HCT116 (cell line): ENCODE measurements around the gene KLHL17. TPM values are rescaled to one million over a fixed set of nuclear protein-coding genes. Genes with fewer than 3 reads are reported as not detected.

Source experiments
- ATAC-seq: fragments of 200-7000 bp; cut with Tn5 transposase; 2 replicates; pipeline ENCODE4 v1.9.1; 2020; ENCODE audit warnings: mild to moderate bottlenecking, moderate library complexity
- BruUV-seq: library from RNA; stranded (reverse); fragments of 400-500 nt; replicated peaks from 2 replicates; lab custom pipeline; 2021; lab: Mats Ljungman, UMichigan
- CTCF ChIA-PET: fragments of 300-600 bp; sonication (Branson Sonifier 250); formaldehyde crosslinking; loops from one replicate; lab custom pipeline; 2021; ENCODE audit warnings: antibody characterized with exemption; lab: Charles Lee
- POLR2A ChIA-PET: fragments of 300-600, 350-600 bp; sonication (Branson Sonifier 250); formaldehyde crosslinking; loops from one replicate; lab custom pipeline; 2021; ENCODE audit warnings: antibody characterized with exemption; lab: Charles Lee
- RAD21 ChIA-PET, 2 experiments: fragments of 300-600 bp; sonication (Branson Sonifier 250); formaldehyde crosslinking; loops; one replicate each; lab custom pipeline; 2023; ENCODE audit warnings: low total read pairs in 2 of 2; ENCODE audit not compliant: uncharacterized antibody in 2 of 2, unreplicated experiment in 2 of 2, low non-redundant PET in 1 of 2; lab: Charles Lee
- DNase-seq: peaks from one replicate; pipeline ENCODE4 v3.0.0-alpha.2; 2010; ENCODE audit warnings: low read depth, low spot score
- H2AFZ ChIP-seq: fragments of 200-600 bp; shearing (Covaris generic), sonication (generic); 2 replicates; pipeline ENCODE4 v1.6.1; 2017; ENCODE audit warnings: low read depth, mixed run types, mixed read lengths, antibody characterized with exemption, low read length; ENCODE audit not compliant: poor library complexity, severe bottlenecking
- H3K27ac ChIP-seq: 2 replicates; pipeline ENCODE4 v1.5.1; 2012; ENCODE audit warnings: low read depth, low read length
- H3K27me3 ChIP-seq: fragments of 200-600 bp; sonication (generic); 2 replicates; pipeline ENCODE4 v1.6.1; 2016; ENCODE audit warnings: mixed run types, low read length, mixed read lengths; ENCODE audit not compliant: insufficient read depth
- H3K36me3 ChIP-seq, 2 experiments: fragments of 200-500 bp in 1 of 2; fragments of 200-600 bp in 1 of 2; sonication (Bioruptor generic) in 1 of 2; sonication (generic) in 1 of 2; 2 replicates each; pipeline versions ENCODE4 v1.5.1 to v1.6.1; 2014 to 2016; ENCODE audit warnings: low read length in 2 of 2, inconsistent platforms in 1 of 2, mixed read lengths in 1 of 2, mixed run types in 1 of 2; ENCODE audit not compliant: insufficient read depth in 2 of 2, control insufficient read depth in 1 of 2
- H3K4me1 ChIP-seq, 2 experiments: fragments of 200-600 bp in 1 of 2; sonication (generic) in 1 of 2; 2 replicates each; pipeline versions ENCODE4 v1.5.1 to v1.6.1; 2012 to 2017; ENCODE audit warnings: low read length in 2 of 2, inconsistent platforms in 1 of 2, mild to moderate bottlenecking in 1 of 2, mixed read lengths in 1 of 2, mixed run types in 1 of 2, moderate library complexity in 1 of 2; ENCODE audit not compliant: insufficient read depth in 2 of 2, control insufficient read depth in 1 of 2
- H3K4me2 ChIP-seq: fragments of 200-600 bp; sonication (generic); 2 replicates; pipeline ENCODE4 v1.6.1; 2017; ENCODE audit warnings: mixed run types, low read length, mixed read lengths
- H3K4me3 ChIP-seq, 2 experiments: fragments of 200-600 bp in 1 of 2; sonication (generic) in 1 of 2; replicated peaks in 1 of 2; 2 replicates each; pipeline ENCODE4 v1.5.1; 2011 to 2016; ENCODE audit warnings: low read length in 2 of 2, control low read depth in 1 of 2, low read depth in 1 of 2, mild to moderate bottlenecking in 1 of 2, mixed read lengths in 1 of 2, mixed run types in 1 of 2
- H3K79me2 ChIP-seq: fragments of 200-600 bp; sonication (generic); 2 replicates; pipeline ENCODE4 v1.6.1; 2017; ENCODE audit warnings: mild to moderate bottlenecking, mixed run types, low read length, moderate library complexity, mixed read lengths; ENCODE audit not compliant: insufficient read depth
- H3K9ac ChIP-seq: fragments of 200-600 bp; sonication (generic); 2 replicates; pipeline ENCODE4 v1.6.1; 2016; ENCODE audit warnings: low read length, mixed read lengths
- H3K9me2 ChIP-seq: fragments of 200-600 bp; sonication (generic), shearing (Covaris generic); 2 replicates; pipeline ENCODE4 v1.6.1; 2017; ENCODE audit warnings: mixed run types, mild to moderate bottlenecking, moderate library complexity; ENCODE audit not compliant: insufficient read depth
- H3K9me3 ChIP-seq, 2 experiments: fragments of 200-500 bp in 1 of 2; fragments of 200-600 bp in 1 of 2; sonication (Bioruptor generic) in 1 of 2; sonication (generic) in 1 of 2; 2 replicates each; pipeline ENCODE4 v1.6.1; 2014 to 2017; ENCODE audit warnings: low read length in 2 of 2, mixed read lengths in 2 of 2, inconsistent platforms in 1 of 2, low read depth in 1 of 2, mild to moderate bottlenecking in 1 of 2, mixed run types in 1 of 2, moderate library complexity in 1 of 2; ENCODE audit not compliant: control insufficient read depth in 1 of 2, insufficient read depth in 1 of 2
- H4K20me1 ChIP-seq: fragments of 200-600 bp; sonication (generic), shearing (Covaris generic); 2 replicates; pipeline ENCODE4 v1.6.1; 2017; ENCODE audit warnings: mixed run types, mild to moderate bottlenecking, moderate library complexity; ENCODE audit not compliant: insufficient read depth
- ATF3 ChIP-seq: IDR thresholded peaks from 2 replicates; pipeline ENCODE4 v1.6.1; 2012
- CBX3 ChIP-seq: IDR thresholded peaks from 2 replicates; pipeline ENCODE4 v1.6.1; 2012; ENCODE audit warnings: low read depth
- EGR1 ChIP-seq: IDR thresholded peaks from 2 replicates; pipeline ENCODE4 v1.6.1; 2012; ENCODE audit warnings: low read depth
- ELF1 ChIP-seq: IDR thresholded peaks from 2 replicates; pipeline ENCODE4 v1.6.1; 2012; ENCODE audit warnings: low read depth, borderline replicate concordance
- EZH2 ChIP-seq: fragments of 200-600 bp; sonication (generic); IDR thresholded peaks from 2 replicates; pipeline ENCODE4 v1.6.1; 2017; ENCODE audit warnings: antibody characterized with exemption, mixed run types
- FOSL1 ChIP-seq: IDR thresholded peaks from 2 replicates; pipeline ENCODE4 v1.6.1; 2012; ENCODE audit warnings: low read depth
- JUND ChIP-seq: IDR thresholded peaks from 2 replicates; pipeline ENCODE4 v1.6.1; 2012
- POLR2A ChIP-seq: IDR thresholded peaks from 2 replicates; pipeline ENCODE4 v1.7.0; 2011; ENCODE audit warnings: borderline replicate concordance; ENCODE audit not compliant: insufficient read depth, insufficient read length; ENCODE audit errors: extremely low read depth
- POLR2AphosphoS5 ChIP-seq: IDR thresholded peaks from 2 replicates; pipeline ENCODE4 v1.6.1; 2011; ENCODE audit warnings: mild to moderate bottlenecking, low read depth, low read length, moderate library complexity
- REST ChIP-seq: IDR thresholded peaks from 2 replicates; pipeline ENCODE4 v1.6.1; 2012; ENCODE audit warnings: low read depth
- SIN3A ChIP-seq: IDR thresholded peaks from 2 replicates; pipeline ENCODE4 v1.6.1; 2012; ENCODE audit warnings: low read depth
- SP1 ChIP-seq: IDR thresholded peaks from 2 replicates; pipeline ENCODE4 v1.6.1; 2012; ENCODE audit warnings: low read depth
- SRF ChIP-seq: IDR thresholded peaks from 2 replicates; pipeline ENCODE4 v1.6.1; 2012; ENCODE audit warnings: low read depth
- TCF7L2 ChIP-seq: IDR thresholded peaks from 2 replicates; pipeline ENCODE4 v1.7.0; 2011; ENCODE audit warnings: borderline replicate concordance, inconsistent platforms; ENCODE audit not compliant: insufficient read depth, insufficient read length; ENCODE audit errors: extremely low read depth
- ZBTB33 ChIP-seq: IDR thresholded peaks from 2 replicates; pipeline ENCODE4 v1.6.1; 2011; ENCODE audit warnings: mild to moderate bottlenecking, low read length, moderate library complexity; ENCODE audit not compliant: insufficient replicate concordance; ENCODE audit errors: extremely low read depth
- ZFX ChIP-seq: fragments of 450-650 bp; IDR thresholded peaks from 2 replicates; pipeline ENCODE4 v1.6.1; 2017
- ZNF274 ChIP-seq: fragments of 200-500 bp; sonication (Bioruptor generic); IDR thresholded peaks from 2 replicates; pipeline ENCODE4 v1.6.1; 2014; ENCODE audit warnings: mild to moderate bottlenecking, low read depth, low read length, inconsistent platforms
- intact Hi-C: fragments of 100-400 bp; cut with micrococcal nuclease; formaldehyde crosslinking; loops from 2 replicates; pipeline ENCODE4 v1.10.0; 2022
- total RNA-seq: library from RNA; stranded (reverse); gene quantifications from one replicate; pipeline ENCODE4 v1.2.1, GENCODE V29; 2021; ENCODE audit not compliant: unreplicated experiment
- TF ChIP-seq, protein P1 (sequence below), 3 experiments: fragments of 200-600 bp in 1 of 3; sonication (generic) in 1 of 3; IDR thresholded peaks in 2 of 3; conservative IDR thresholded peaks in 1 of 3; 2 replicates each; pipeline ENCODE4 v1.5.1; 2012 to 2017; ENCODE audit warnings: low read depth in 2 of 3, low read length in 2 of 3, antibody characterized with exemption in 1 of 3, borderline replicate concordance in 1 of 3, control low read depth in 1 of 3, mild to moderate bottlenecking in 1 of 3, mixed read lengths in 1 of 3, mixed run types in 1 of 3, moderate library complexity in 1 of 3; ENCODE audit not compliant: insufficient read depth in 1 of 3

KLHL17 gene
- total RNA-seq, 1 experiment from 2014 or later: 100.0 TPM

DNA sequence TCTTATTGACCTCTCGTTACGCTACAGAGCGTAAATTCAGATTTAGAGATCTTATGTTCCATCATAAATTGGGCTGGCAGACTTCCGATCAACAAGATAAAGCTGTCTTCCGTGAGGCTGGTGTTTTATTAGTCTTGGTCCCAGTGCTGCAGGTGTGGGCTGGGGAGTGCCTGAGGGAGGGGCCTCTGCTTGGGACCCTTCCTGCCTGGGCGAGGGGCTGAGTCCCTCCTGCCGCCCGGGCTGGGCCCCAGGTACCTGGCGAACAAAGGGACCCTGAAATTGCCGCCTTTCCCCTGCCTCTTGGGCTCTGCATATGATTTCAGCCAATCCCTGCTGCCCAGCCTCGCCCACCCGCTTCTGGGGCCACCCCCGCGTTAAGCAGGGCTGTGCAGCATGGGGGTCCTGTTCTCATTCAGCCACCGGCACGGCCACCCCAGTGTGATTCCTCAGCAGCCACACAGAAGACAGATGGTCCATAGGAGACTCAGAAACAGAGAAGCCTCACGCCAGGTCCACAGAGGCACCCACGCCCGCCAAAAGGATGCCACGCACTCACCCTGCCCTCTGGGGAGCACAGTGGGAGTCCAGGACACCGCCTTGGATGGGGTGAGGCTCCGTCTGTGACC is 42.8 kb upstream of the KLHL17 start:
- ChIA-PET CTCF (no interaction called here), POLR2A (no interaction called here)
- no peak overlapping the region for H3K4me2 ChIP-seq
- H3K9ac ChIP-seq: no peak overlapping the region
- H3K27me3 ChIP-seq: peaks cover 37% of the 10 kb centered on the region; the same call in 1 of the 2 replicates
- H3K4me1 ChIP-seq: peaks cover 21 to 23% of the 10 kb centered on the region in 2 experiments
- H3K9me3 ChIP-seq: no peaks in the 10 kb centered on the region
- no peak for DNase-seq
- H4K20me1 ChIP-seq: no peaks in the 10 kb centered on the region
- no peaks in the 10 kb centered on the region for H3K9me2 ChIP-seq
- TF ChIP-seq POLR2AphosphoS5 (no peak), CBX3 (no peak), EZH2 (no peak), SRF (no peak), ZNF274 (no peak), TCF7L2 (no peak), POLR2A (no peak), ZBTB33 (no peak), FOSL1 (no peak), ZFX (no peak), EGR1 (no peak), SP1 (no peak), JUND (no peak), ATF3 (no peak), SIN3A (no peak), REST (no peak), ELF1 (no peak)
- TF ChIP-seq, protein P1, sequence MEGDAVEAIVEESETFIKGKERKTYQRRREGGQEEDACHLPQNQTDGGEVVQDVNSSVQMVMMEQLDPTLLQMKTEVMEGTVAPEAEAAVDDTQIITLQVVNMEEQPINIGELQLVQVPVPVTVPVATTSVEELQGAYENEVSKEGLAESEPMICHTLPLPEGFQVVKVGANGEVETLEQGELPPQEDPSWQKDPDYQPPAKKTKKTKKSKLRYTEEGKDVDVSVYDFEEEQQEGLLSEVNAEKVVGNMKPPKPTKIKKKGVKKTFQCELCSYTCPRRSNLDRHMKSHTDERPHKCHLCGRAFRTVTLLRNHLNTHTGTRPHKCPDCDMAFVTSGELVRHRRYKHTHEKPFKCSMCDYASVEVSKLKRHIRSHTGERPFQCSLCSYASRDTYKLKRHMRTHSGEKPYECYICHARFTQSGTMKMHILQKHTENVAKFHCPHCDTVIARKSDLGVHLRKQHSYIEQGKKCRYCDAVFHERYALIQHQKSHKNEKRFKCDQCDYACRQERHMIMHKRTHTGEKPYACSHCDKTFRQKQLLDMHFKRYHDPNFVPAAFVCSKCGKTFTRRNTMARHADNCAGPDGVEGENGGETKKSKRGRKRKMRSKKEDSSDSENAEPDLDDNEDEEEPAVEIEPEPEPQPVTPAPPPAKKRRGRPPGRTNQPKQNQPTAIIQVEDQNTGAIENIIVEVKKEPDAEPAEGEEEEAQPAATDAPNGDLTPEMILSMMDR (IDR thresholded peaks at IDR 0.05 in 2 of 3, conservative IDR thresholded peaks at IDR 0.05 in 1 of 3; ENCODE audit: borderline replicate concordance in 1 of 3, insufficient read depth in 1 of 3, low read depth in 2 of 3, low read length in 2 of 3): no peak
- TF ChIP-seq, all 23 proteins: peak for 0
- Histone ChIP-seq H3K79me2 (no peaks in the 10 kb centered on the region), H3K4me3 (no peak overlapping the region), H2AFZ (no peak overlapping the region), H3K27ac (no peak overlapping the region), H3K36me3 (no peaks in the 10 kb centered on the region)
- ATAC-seq: no peak
- no TSS peak for BruUV-seq
- RAD21 ChIA-PET: no interaction called here
- intact Hi-C loops: no loop called here
